ENCODE data around the gene TENM4. TPM values are rescaled to one million over a fixed set of nuclear protein-coding genes. Genes with fewer than 3 reads are reported as not detected.
A peak's percentile ranks its signal among the peaks of the same experiment; 100 is the strongest.

Gene TENM4
- polyA plus RNA-seq, 3 donors: 0.31 to 1.7 TPM; not detected in 1

DNA sequence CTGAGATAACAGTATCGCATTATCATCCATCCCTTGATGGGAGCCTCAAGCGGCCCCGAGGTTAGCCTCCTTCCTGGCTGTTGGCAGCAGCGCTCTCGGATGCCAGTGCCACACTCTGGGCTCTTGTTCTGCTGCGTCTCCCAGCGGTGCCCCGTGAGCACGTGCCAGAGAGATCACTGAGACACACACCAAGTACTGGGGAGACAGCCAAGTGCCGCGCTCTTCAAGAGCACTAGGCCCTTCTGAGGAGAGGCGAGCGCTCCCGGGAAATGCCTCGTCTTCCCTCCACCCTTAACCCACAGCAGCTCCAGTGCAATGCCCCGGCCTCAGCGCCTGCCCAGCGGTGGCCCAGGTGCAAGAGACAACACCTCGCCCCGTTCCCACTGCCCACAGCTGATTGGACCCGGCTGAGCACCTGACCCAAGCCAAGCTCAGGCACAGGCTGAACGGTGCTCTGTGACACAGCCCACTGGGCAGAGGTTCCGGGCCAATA is 617.9 kb downstream of the TENM4 start:
- Histone ChIP-seq H3K4me2 (replicated peaks; ENCODE audit: extremely low read depth, low read length, poor library complexity, severe bottlenecking) (no peak overlapping the region), H3K9me3 (replicated peaks in 1 of 2; ENCODE audit: control insufficient read depth in 1 of 2, insufficient read depth in 1 of 2, low read length in 2 of 2) (no peaks in the 10 kb centered on the region), H3K36me3 (replicated peaks in 1 of 2; ENCODE audit: control insufficient read depth in 1 of 2, insufficient read depth in 2 of 2, low read length in 2 of 2) (no peaks in the 10 kb centered on the region), H3K4me1 (ENCODE audit: control insufficient read depth in 1 of 2, insufficient read depth in 2 of 2, low read length in 2 of 2) (peaks cover 6 to 9% of the 10 kb centered on the region in 2 donors), H3K4me3 (replicated peaks in 1 of 3; ENCODE audit: low read depth in 2 of 3, low read length in 3 of 3) (no peak overlapping the region), H3K27ac (ENCODE audit: low read depth in 1 of 2, low read length in 2 of 2) (no peak overlapping the region), H2AFZ (ENCODE audit: insufficient read depth, low read depth, low read length, poor library complexity, severe bottlenecking) (no peak overlapping the region), H3K9ac (ENCODE audit: insufficient read depth, low read length, poor library complexity, severe bottlenecking) (no peak overlapping the region), H4K20me1 (ENCODE audit: insufficient read depth, low read length) (no peaks in the 10 kb centered on the region), H3K27me3 (ENCODE audit: control insufficient read depth in 2 of 2, insufficient read depth in 2 of 2, low read length in 2 of 2) (peaks cover 0 to 4% of the 10 kb centered on the region in 2 donors), H3K79me2 (ENCODE audit: insufficient read depth, low read length) (no peaks in the 10 kb centered on the region)
- Mint-ChIP-seq H3K9me3 (no peaks in the 10 kb centered on the region), H3K4me1 (peaks cover 3% of the 10 kb centered on the region), H3K36me3 (no peaks in the 10 kb centered on the region), H3K4me3 (no peak overlapping the region), H3K27me3 (ENCODE audit: low read depth in 3 of 3) (peaks cover 12 to 19% (median 15%) of the 10 kb centered on the region in 3 donors), H3K27ac (peak overlapping the region in 1 of 7 donors; percentile 50)
- intact Hi-C loops (cut with micrococcal nuclease): no loop called here
- WGBS (ENCODE audit: insufficient coverage): 94% methylated on average over 21 of the region's 23 CpGs
- TF ChIP-seq, protein P1, sequence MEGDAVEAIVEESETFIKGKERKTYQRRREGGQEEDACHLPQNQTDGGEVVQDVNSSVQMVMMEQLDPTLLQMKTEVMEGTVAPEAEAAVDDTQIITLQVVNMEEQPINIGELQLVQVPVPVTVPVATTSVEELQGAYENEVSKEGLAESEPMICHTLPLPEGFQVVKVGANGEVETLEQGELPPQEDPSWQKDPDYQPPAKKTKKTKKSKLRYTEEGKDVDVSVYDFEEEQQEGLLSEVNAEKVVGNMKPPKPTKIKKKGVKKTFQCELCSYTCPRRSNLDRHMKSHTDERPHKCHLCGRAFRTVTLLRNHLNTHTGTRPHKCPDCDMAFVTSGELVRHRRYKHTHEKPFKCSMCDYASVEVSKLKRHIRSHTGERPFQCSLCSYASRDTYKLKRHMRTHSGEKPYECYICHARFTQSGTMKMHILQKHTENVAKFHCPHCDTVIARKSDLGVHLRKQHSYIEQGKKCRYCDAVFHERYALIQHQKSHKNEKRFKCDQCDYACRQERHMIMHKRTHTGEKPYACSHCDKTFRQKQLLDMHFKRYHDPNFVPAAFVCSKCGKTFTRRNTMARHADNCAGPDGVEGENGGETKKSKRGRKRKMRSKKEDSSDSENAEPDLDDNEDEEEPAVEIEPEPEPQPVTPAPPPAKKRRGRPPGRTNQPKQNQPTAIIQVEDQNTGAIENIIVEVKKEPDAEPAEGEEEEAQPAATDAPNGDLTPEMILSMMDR (IDR thresholded peaks at IDR 0.05): no peak
- DNase-seq: no peak

DNA sequence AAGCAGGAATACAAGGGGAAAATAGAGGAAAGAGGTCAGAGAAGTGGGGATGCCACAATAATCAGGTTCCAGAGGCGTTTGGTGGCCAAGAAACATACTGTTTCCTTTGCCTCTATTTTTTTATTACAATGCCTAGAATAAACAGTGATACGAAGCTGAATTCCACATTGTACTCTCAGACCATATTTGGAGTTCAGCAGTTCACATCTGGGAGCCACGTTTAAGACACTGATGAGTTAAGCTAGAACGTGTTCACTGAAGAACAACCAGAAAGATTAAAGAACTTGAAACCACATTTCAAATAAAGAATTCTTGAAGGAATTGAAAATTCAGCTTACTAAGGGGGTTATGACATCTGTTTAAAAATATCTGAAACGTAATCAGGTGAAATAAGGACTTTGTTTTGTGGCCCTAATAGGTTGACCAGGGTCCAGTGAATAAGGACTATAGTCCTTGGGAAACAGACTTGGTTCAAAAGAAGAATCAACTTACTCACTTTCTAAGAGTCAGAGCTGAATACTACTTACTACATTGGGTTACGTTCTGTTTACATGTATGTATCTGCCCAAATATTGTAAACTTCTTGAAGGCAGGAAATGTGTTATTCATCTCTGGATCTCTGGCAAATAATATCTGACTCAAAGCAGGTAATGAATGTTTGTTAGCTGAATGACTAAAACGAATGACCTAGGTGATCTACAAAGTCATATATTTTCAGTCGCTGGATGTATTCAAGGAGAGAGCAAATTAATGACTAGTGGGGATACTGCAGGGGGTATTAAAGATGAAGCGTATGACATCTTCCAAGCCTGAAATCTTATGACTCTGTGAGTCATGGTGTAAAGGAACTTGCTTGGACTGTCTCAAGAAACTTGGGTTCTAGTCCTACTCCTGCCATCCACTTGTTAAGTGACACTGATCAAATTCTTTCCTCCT is 619.2 kb downstream of the TENM4 start:
- intact Hi-C loops (cut with micrococcal nuclease): no loop called here
- Histone ChIP-seq H3K9me3 (replicated peaks in 1 of 2; ENCODE audit: control insufficient read depth in 1 of 2, insufficient read depth in 1 of 2, low read length in 2 of 2) (no peaks in the 10 kb centered on the region), H3K9ac (ENCODE audit: insufficient read depth, low read length, poor library complexity, severe bottlenecking) (no peak overlapping the region), H3K4me2 (replicated peaks; ENCODE audit: extremely low read depth, low read length, poor library complexity, severe bottlenecking) (no peak overlapping the region), H2AFZ (ENCODE audit: insufficient read depth, low read depth, low read length, poor library complexity, severe bottlenecking) (no peak overlapping the region), H3K27me3 (ENCODE audit: control insufficient read depth in 2 of 2, insufficient read depth in 2 of 2, low read length in 2 of 2) (peaks cover 0 to 4% of the 10 kb centered on the region in 2 donors), H3K36me3 (replicated peaks in 1 of 2; ENCODE audit: control insufficient read depth in 1 of 2, insufficient read depth in 2 of 2, low read length in 2 of 2) (no peaks in the 10 kb centered on the region), H3K27ac (ENCODE audit: low read depth in 1 of 2, low read length in 2 of 2) (no peak overlapping the region), H3K79me2 (ENCODE audit: insufficient read depth, low read length) (no peaks in the 10 kb centered on the region), H3K4me1 (ENCODE audit: control insufficient read depth in 1 of 2, insufficient read depth in 2 of 2, low read length in 2 of 2) (peaks cover 4 to 5% of the 10 kb centered on the region in 2 donors), H3K4me3 (replicated peaks in 1 of 3; ENCODE audit: low read depth in 2 of 3, low read length in 3 of 3) (no peak overlapping the region), H4K20me1 (ENCODE audit: insufficient read depth, low read length) (no peaks in the 10 kb centered on the region)
- no peak for DNase-seq
- no peaks in the 10 kb centered on the region for H3K36me3 Mint-ChIP-seq
- WGBS (ENCODE audit: insufficient coverage): 93% methylated on average over 2 of the region's 9 CpGs
- H3K27me3 Mint-ChIP-seq (ENCODE audit: low read depth in 3 of 3): peaks cover 14 to 21% (median 15%) of the 10 kb centered on the region in 3 donors
- TF ChIP-seq, protein P1 (IDR thresholded peaks at IDR 0.05): no peak
- H3K4me1 Mint-ChIP-seq: peaks cover 4% of the 10 kb centered on the region
- H3K9me3 Mint-ChIP-seq: no peaks in the 10 kb centered on the region
- H3K27ac Mint-ChIP-seq: no peak overlapping the region
- no peak overlapping the region for H3K4me3 Mint-ChIP-seq

Measured in CD14-positive monocyte (primary cell).